Measurements from ENCODE around the gene PEDS1.

- TF ChIP-seq, protein P1, sequence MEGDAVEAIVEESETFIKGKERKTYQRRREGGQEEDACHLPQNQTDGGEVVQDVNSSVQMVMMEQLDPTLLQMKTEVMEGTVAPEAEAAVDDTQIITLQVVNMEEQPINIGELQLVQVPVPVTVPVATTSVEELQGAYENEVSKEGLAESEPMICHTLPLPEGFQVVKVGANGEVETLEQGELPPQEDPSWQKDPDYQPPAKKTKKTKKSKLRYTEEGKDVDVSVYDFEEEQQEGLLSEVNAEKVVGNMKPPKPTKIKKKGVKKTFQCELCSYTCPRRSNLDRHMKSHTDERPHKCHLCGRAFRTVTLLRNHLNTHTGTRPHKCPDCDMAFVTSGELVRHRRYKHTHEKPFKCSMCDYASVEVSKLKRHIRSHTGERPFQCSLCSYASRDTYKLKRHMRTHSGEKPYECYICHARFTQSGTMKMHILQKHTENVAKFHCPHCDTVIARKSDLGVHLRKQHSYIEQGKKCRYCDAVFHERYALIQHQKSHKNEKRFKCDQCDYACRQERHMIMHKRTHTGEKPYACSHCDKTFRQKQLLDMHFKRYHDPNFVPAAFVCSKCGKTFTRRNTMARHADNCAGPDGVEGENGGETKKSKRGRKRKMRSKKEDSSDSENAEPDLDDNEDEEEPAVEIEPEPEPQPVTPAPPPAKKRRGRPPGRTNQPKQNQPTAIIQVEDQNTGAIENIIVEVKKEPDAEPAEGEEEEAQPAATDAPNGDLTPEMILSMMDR (IDR thresholded peaks at IDR 0.05; ENCODE audit: poor library complexity, severe bottlenecking), result no peak
- TF ChIP-seq TAF1 (IDR thresholded peaks at IDR 0.05; ENCODE audit: low read depth) (no peak), RAD21 (conservative IDR thresholded peaks at IDR 0.05) (no peak)
These were observed 41.6 kb downstream of the PEDS1 start for GRCh38 chr20:50111829-50112495.
